Fibroblast of the aortic adventitia (primary cell): ENCODE results near the gene MCL1. TPM values are rescaled to one million over a fixed set of nuclear protein-coding genes. Genes with fewer than 3 reads are reported as not detected.
A peak's percentile ranks its signal among the peaks of the same experiment; 100 is the strongest.
"Not testable (repeated sequence)": the region's sequence is repeated elsewhere in the genome, so short reads cannot be mapped to it uniquely, and the experiment has no call there.

Experiments used
- DNase-seq: peaks from one replicate; pipeline ENCODE4 v3.0.0-alpha.2; 2010; ENCODE audit warnings: low read depth
- H3K4me3 ChIP-seq: 2 replicates; pipeline ENCODE4 v1.5.1; 2011; ENCODE audit warnings: low read depth, mild to moderate bottlenecking, control low read depth, low read length, moderate library complexity
- total RNA-seq: library from RNA; depleted of rRNA; stranded (reverse); fragments of >200 nt; gene quantifications from 2 replicates; pipeline ENCODE4 v1.2.3, GENCODE V29; 2012; ENCODE audit warnings: low replicate concordance
- TF ChIP-seq, protein P1 (sequence below): IDR thresholded peaks from 2 replicates; pipeline ENCODE4 v1.5.1; 2011; ENCODE audit warnings: mild to moderate bottlenecking, low read length, control low read depth, inconsistent platforms; ENCODE audit not compliant: insufficient read depth

MCL1 gene
- total RNA-seq, 1 donor: 212 TPM

DNA sequence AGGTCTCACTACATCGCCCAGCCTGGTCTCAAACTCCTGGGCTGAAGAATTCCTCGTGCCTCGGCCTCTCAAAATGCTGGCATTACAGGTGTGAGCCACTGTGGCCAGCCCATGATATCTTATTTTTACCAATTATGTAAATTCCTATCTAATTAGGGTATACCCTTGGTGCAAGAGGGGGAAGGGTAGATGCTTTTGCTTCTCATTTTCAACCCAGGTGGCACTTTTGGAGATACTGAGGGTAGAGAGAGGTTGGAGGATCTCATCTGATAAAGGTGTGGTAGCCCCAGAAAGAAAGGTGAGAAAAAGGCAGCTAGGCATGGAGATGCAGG lies 32.6 kb upstream of the MCL1 start:
- TF ChIP-seq, protein P1, sequence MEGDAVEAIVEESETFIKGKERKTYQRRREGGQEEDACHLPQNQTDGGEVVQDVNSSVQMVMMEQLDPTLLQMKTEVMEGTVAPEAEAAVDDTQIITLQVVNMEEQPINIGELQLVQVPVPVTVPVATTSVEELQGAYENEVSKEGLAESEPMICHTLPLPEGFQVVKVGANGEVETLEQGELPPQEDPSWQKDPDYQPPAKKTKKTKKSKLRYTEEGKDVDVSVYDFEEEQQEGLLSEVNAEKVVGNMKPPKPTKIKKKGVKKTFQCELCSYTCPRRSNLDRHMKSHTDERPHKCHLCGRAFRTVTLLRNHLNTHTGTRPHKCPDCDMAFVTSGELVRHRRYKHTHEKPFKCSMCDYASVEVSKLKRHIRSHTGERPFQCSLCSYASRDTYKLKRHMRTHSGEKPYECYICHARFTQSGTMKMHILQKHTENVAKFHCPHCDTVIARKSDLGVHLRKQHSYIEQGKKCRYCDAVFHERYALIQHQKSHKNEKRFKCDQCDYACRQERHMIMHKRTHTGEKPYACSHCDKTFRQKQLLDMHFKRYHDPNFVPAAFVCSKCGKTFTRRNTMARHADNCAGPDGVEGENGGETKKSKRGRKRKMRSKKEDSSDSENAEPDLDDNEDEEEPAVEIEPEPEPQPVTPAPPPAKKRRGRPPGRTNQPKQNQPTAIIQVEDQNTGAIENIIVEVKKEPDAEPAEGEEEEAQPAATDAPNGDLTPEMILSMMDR: no peak

DNA sequence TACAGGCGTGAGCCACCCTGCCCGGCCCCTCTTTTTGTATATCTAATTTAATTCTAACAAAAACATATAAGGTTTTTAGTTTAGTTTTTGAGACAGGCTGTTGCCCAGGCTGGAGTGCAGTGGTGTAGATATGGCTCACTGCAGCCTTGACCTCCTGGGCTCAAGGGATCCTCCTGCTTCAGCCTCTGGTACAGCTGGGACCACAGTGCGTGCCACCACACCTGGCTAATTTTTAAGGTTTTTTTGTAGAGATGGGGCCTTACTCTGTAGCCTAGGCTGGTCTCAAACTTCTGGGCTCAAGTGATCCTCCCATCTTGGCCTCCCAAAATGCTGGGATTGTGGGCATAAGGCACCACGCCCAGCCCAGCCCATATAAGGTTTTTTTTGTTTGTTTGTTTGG lies 31.2 kb upstream of the MCL1 start:
- TF ChIP-seq, protein P1: no peak
- DNase-seq: no peak

More for the DNA sequence above, 32.6 kb upstream of the MCL1 start:
- DNase-seq: no peak
- H3K4me3 ChIP-seq: no peak overlapping the region

DNA sequence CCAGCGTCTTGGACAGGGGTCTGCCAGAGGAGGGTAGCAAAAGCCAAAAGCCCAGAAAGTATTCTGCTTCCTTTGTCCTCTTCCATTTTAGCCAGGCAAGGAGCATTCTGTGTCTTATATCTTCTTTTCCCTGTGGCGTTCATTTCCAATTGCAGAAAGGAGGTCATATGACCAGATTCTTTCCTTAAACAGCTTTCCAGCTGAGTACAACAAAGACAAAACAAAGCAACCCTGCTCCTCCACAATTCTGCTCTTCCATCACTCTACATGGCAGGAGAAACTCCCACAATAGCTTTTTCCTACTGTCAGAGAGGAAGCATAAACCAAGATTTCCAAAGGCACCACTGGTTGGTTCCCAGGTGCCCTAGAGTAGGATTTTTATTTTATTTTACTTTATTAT lies 30.3 kb upstream of the MCL1 start:
- no peak overlapping the region for H3K4me3 ChIP-seq
- TF ChIP-seq, protein P1: no peak
- peak; percentile 56 for DNase-seq

More for the DNA sequence above, 31.2 kb upstream of the MCL1 start:
- H3K4me3 ChIP-seq: no peak overlapping the region

DNA sequence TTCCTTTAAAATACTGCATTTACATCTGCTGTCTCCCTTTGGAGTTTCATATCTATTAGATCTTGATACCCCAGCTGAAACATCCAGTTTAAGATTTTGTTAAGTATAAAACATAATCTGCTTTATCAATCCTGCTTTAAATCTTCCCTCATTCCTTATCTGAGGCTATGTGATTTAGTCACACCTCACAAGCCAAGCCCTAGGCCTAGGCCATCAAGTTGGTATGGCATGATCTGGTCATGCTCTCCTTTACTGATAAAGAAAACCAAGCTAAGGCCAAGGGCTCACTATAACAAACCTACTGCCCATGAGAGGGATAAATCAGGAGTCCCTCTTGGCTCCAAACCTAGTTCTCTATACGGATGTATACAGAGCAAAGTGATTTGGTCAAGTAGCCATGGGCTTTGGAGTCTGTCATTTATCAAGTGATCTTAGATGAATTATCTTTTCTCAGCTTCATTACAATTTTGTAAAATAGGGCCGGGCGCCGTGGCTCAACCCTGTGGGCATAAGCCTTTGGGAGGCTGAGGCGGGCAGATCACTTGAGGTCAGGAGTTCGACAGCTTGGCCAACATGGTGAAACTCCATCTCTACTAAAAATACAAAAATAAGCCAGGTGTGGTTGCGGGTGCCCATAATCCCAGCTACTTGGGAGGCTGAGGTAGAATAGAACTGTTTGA lies 27.2 kb upstream of the MCL1 start:
- DNase-seq: no peak
- H3K4me3 ChIP-seq: no peak overlapping the region
- TF ChIP-seq, protein P1: no peak

DNA sequence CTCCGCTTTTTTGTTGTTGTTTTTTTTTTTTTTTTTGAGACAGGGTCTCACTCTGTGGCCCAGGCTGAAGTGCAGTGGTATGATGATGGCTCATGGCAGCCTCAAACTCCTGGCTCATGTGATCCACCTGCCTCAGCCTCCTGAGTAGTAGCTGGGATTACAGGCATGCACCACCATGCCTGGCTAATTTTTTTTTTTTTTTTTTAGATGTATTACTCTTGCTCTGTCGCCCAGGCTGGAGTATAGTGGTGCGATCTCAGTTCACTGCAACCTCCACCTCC lies 26.0 kb upstream of the MCL1 start:
- not testable (repeated sequence) for H3K4me3 ChIP-seq, DNase-seq

DNA sequence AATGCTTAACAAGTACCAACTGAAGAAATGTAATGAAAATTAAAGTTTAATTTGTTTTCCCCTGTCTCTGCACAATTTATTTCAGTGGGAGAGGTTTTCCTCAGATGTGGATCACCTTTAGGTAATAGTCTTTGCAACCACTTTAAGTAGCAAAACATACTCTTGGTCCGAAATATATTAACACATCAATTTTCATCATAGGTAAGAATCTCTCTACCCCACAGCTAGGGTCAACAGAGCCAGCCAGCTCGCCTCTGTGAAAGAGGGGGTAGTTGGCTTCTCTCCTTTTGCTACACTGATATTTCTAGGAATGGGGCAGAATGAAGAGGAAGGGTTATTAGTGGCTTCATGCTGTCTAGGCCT lies 24.8 kb upstream of the MCL1 start:
- no peak overlapping the region for H3K4me3 ChIP-seq
- TF ChIP-seq, protein P1: no peak
- no peak for DNase-seq

DNA sequence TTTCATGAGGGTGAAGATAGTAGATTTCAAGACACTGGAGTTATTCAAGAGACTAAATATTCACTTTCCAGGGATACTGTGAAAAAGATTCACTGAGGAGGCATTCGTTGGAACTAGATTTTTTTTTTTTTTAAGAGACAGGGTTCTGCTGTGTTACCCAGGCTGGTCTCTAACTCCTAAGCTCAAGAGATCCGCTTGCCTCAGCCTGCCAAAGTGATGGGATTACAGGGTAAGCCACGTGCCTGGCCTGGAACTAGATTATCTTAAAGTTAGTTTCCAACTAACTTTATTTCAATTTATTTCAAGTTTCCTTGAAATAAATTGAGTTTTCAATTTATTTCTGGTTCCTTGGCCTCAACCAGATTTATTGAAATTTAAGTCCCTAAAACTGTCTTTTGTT lies 24.3 kb upstream of the MCL1 start:
- no peak overlapping the region for H3K4me3 ChIP-seq
- TF ChIP-seq, protein P1: no peak
- no peak for DNase-seq

DNA sequence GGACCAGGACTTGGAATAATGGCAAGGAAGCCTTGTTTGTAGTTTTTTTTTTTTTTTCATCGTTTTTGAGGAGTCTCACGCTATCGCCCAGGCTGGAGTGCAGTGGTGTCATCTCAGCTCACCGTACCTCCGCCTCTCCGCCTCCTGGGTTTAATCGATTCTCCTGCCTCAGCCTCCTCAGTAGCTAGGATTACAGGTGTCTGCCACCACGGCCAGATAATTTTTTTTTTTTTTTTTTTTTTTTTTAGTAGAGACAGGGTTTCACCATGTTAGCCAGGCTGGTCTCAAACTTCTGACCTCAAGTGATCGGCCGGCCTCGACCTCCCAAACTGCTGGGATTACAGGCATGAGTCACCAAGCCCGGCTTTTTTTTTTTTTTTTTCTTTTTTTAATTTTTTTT lies 23.0 kb upstream of the MCL1 start:
- H3K4me3 ChIP-seq: not testable (repeated sequence)

More for the DNA sequence above, 23.0 kb upstream of the MCL1 start:
- DNase-seq: not testable (repeated sequence)
